H9 (cell line): ENCODE measurements around the gene SPN. TPM values are rescaled to one million over a fixed set of nuclear protein-coding genes. Genes with fewer than 3 reads are reported as not detected.

ENCODE experiments used
- DNase-seq: peaks from one replicate; pipeline ENCODE4 v3.0.0-alpha.2; 2017
- H2AFZ ChIP-seq: one replicate; pipeline ENCODE4 v1.6.1; 2013; ENCODE audit warnings: mild to moderate bottlenecking, low read length, control low read depth, moderate library complexity
- H2AK5ac ChIP-seq: 2 replicates; pipeline ENCODE4 v1.6.1; 2013; ENCODE audit warnings: low read length, control low read depth, mixed read lengths; ENCODE audit not compliant: insufficient read length
- H2BK120ac ChIP-seq: one replicate; pipeline ENCODE4 v1.6.1; 2013; ENCODE audit warnings: low read depth, mild to moderate bottlenecking, low read length, control low read depth, inconsistent platforms; ENCODE audit not compliant: poor library complexity, severe bottlenecking
- H2BK12ac ChIP-seq: 2 replicates; pipeline ENCODE4 v1.6.1; 2013; ENCODE audit warnings: low read length, control low read depth, mixed read lengths, low read depth; ENCODE audit not compliant: insufficient read length
- H2BK15ac ChIP-seq: 2 replicates; pipeline ENCODE4 v1.6.1; 2013; ENCODE audit warnings: low read depth, low read length, control low read depth
- H2BK20ac ChIP-seq: one replicate; pipeline ENCODE4 v1.6.1; 2013; ENCODE audit warnings: low read depth, mild to moderate bottlenecking, low read length, control low read depth, inconsistent platforms; ENCODE audit not compliant: poor library complexity, severe bottlenecking
- H2BK5ac ChIP-seq: 2 replicates; pipeline ENCODE4 v1.6.1; 2013; ENCODE audit warnings: low read length, control low read depth, mixed read lengths; ENCODE audit not compliant: insufficient read length
- H3K14ac ChIP-seq: 2 replicates; pipeline ENCODE4 v1.6.1; 2013; ENCODE audit warnings: low read length, control low read depth; ENCODE audit not compliant: insufficient read depth
- H3K18ac ChIP-seq: 2 replicates; pipeline ENCODE4 v1.6.1; 2013; ENCODE audit warnings: low read depth, mild to moderate bottlenecking, mixed read lengths, low read length, control low read depth; ENCODE audit not compliant: insufficient read length
- H3K23ac ChIP-seq: 2 replicates; pipeline ENCODE4 v1.6.1; 2013; ENCODE audit warnings: low read length, control low read depth, mixed read lengths, low read depth; ENCODE audit not compliant: insufficient read length
- H3K23me2 ChIP-seq: 2 replicates; pipeline ENCODE4 v1.6.1; 2013; ENCODE audit warnings: low read depth, mild to moderate bottlenecking, mixed read lengths, low read length, control low read depth; ENCODE audit not compliant: insufficient read length, poor library complexity, severe bottlenecking
- H3K27ac ChIP-seq: 2 replicates; pipeline ENCODE4 v1.5.1; 2013; ENCODE audit warnings: low read length, control low read depth, mixed read lengths, low read depth; ENCODE audit not compliant: insufficient read length
- H3K27me3 ChIP-seq: 2 replicates; pipeline ENCODE4 v1.6.1; 2013; ENCODE audit warnings: low read length, control low read depth, inconsistent platforms; ENCODE audit not compliant: insufficient read depth
- H3K4ac ChIP-seq: 2 replicates; pipeline ENCODE4 v1.6.1; 2013; ENCODE audit warnings: low read depth, mild to moderate bottlenecking, control low read depth, inconsistent platforms, low read length, moderate library complexity
- H3K4me1 ChIP-seq: 2 replicates; pipeline ENCODE4 v1.6.1; 2013; ENCODE audit warnings: low read length, control low read depth, inconsistent platforms; ENCODE audit not compliant: insufficient read depth
- H3K4me2 ChIP-seq: 2 replicates; pipeline ENCODE4 v1.6.1; 2013; ENCODE audit warnings: low read length, control low read depth, mixed read lengths; ENCODE audit not compliant: insufficient read length, insufficient read depth
- H3K56ac ChIP-seq: 2 replicates; pipeline ENCODE4 v1.6.1; 2013; ENCODE audit warnings: low read depth, mild to moderate bottlenecking, mixed read lengths, low read length, control low read depth; ENCODE audit not compliant: insufficient read length
- H3K79me1 ChIP-seq: 2 replicates; pipeline ENCODE4 v1.6.1; 2013; ENCODE audit warnings: low read depth, mild to moderate bottlenecking, moderate library complexity, low read length, control low read depth, inconsistent platforms; ENCODE audit not compliant: insufficient read depth, poor library complexity, severe bottlenecking
- H3K79me2 ChIP-seq: 2 replicates; pipeline ENCODE4 v1.6.1; 2013; ENCODE audit warnings: low read length, control low read depth, inconsistent platforms; ENCODE audit not compliant: insufficient read depth
- H3K9ac ChIP-seq: 2 replicates; pipeline ENCODE4 v1.6.1; 2013; ENCODE audit warnings: low read length, control low read depth, mixed read lengths; ENCODE audit not compliant: insufficient read length; ENCODE audit errors: extremely low read depth
- H3K9me3 ChIP-seq: one replicate; pipeline ENCODE4 v1.6.1; 2013; ENCODE audit warnings: low read depth, low read length, inconsistent platforms; ENCODE audit not compliant: control insufficient read depth
- H3T11ph ChIP-seq: one replicate; pipeline ENCODE4 v1.6.1; 2013; ENCODE audit warnings: mild to moderate bottlenecking, low read length, control low read depth, inconsistent platforms
- H4K20me1 ChIP-seq: one replicate; pipeline ENCODE4 v1.6.1; 2013; ENCODE audit not compliant: control insufficient read depth, insufficient read length, insufficient read depth
- H4K5ac ChIP-seq: 2 replicates; pipeline ENCODE4 v1.6.1; 2013; ENCODE audit warnings: low read depth, mild to moderate bottlenecking, mixed read lengths, low read length, control low read depth; ENCODE audit not compliant: insufficient read length
- H4K8ac ChIP-seq: replicated peaks from 2 replicates; pipeline ENCODE4 v1.6.1; 2013; ENCODE audit warnings: low read length, control low read depth, mixed read lengths, low read depth; ENCODE audit not compliant: insufficient read length
- H4K91ac ChIP-seq: 2 replicates; pipeline ENCODE4 v1.6.1; 2013; ENCODE audit warnings: low read depth, mild to moderate bottlenecking, moderate library complexity, mixed read lengths, low read length, control low read depth; ENCODE audit not compliant: insufficient read length
- H3K27ac Mint-ChIP-seq, 3 experiments: 2 replicates in 2 of 3; 3 replicates in 1 of 3; pipeline ENCODE4 v1.8.0; 2020 to 2021; ENCODE audit warnings: mixed read lengths in 3 of 3, mild to moderate bottlenecking in 1 of 3, moderate library complexity in 1 of 3
- H3K27me3 Mint-ChIP-seq: 2 replicates; pipeline ENCODE4 v1.8.0; 2021; ENCODE audit warnings: low read depth, mild to moderate bottlenecking, moderate library complexity, mixed read lengths
- H3K36me3 Mint-ChIP-seq, 3 experiments: 2 replicates in 2 of 3; 3 replicates in 1 of 3; pipeline ENCODE4 v1.8.0; 2020 to 2021; ENCODE audit warnings: low read depth in 3 of 3, mixed read lengths in 3 of 3; ENCODE audit not compliant: insufficient read depth in 1 of 3
- H3K4me1 Mint-ChIP-seq, 2 experiments: 2 replicates each; pipeline ENCODE4 v1.8.0; 2020; ENCODE audit warnings: mixed read lengths in 2 of 2
- H3K4me3 Mint-ChIP-seq, 2 experiments: 2 replicates in 1 of 2; 3 replicates in 1 of 2; pipeline ENCODE4 v1.8.0; 2020 to 2021; ENCODE audit warnings: mild to moderate bottlenecking in 2 of 2, mixed read lengths in 2 of 2, moderate library complexity in 1 of 2
- H3K9me3 Mint-ChIP-seq, 2 experiments: 2 replicates in 1 of 2; 3 replicates in 1 of 2; pipeline ENCODE4 v1.8.0; 2020; ENCODE audit warnings: mild to moderate bottlenecking in 2 of 2, mixed read lengths in 2 of 2, moderate library complexity in 1 of 2
- CTCF ChIP-seq: fragments of 200-600 bp; sonication (generic); conservative IDR thresholded peaks from 3 replicates; pipeline ENCODE4 v1.8.0; 2021; ENCODE audit warnings: antibody characterized with exemption, mild to moderate bottlenecking
- WGBS: extraction: QIAGEN DNeasy Blood & Tissue Kit; methylation state at CpG from one replicate; pipeline ENCODE4 v1.1.7; 2013; ENCODE audit warnings: missing lambda C conversion rate, low lambda C conversion rate, mixed read lengths; ENCODE audit not compliant: insufficient read length; ENCODE audit errors: extremely low coverage; 5-methylcytosine and 5-hydroxymethylcytosine counted together
- total RNA-seq: library from RNA; stranded (reverse); gene quantifications from 2 replicates; pipeline ENCODE4 v1.2.1, GENCODE V29; 2021

Gene SPN
- total RNA-seq, 1 experiment from 2014 or later, result 0.77 TPM

GRCh38 chr16:29686740-29687332 lies 23.8 kb downstream of the SPN start:
- Histone ChIP-seq H3K14ac (no peak overlapping the region; the same call in 1 of the 2 replicates), H4K91ac (no peak overlapping the region), H3K9ac (no peak overlapping the region), H3K27ac (no peak overlapping the region), H3K27me3 (no peaks in the 10 kb centered on the region), H3K23me2 (no peaks in the 10 kb centered on the region), H2BK20ac (no peak overlapping the region), H4K20me1 (no peaks in the 10 kb centered on the region), H3K18ac (no peak overlapping the region), H3K4me2 (no peak overlapping the region), H2BK15ac (no peak overlapping the region), H2BK12ac (no peak overlapping the region), H3T11ph (no peak overlapping the region), H3K23ac (no peak overlapping the region), H3K9me3 (no peaks in the 10 kb centered on the region), H4K8ac (no peak overlapping the region), H2BK120ac (no peak overlapping the region), H2AK5ac (no peak overlapping the region), H3K4me1 (peaks cover 5% of the 10 kb centered on the region; the same call in 1 of the 2 replicates), H3K4ac (no peak overlapping the region), H2BK5ac (no peak overlapping the region), H2AFZ (no peak overlapping the region), H4K5ac (no peak overlapping the region), H3K79me2 (no peaks in the 10 kb centered on the region; the same call in 1 of the 2 replicates), H3K79me1 (peaks cover 8% of the 10 kb centered on the region), H3K56ac (no peak overlapping the region)
- WGBS, result no CpG with 5 or more reads among the region's 9 CpGs
- Mint-ChIP-seq H3K27ac (peak overlapping the region in 2 of 3 experiments; percentile 11 to 57; a peak in 6 of 7 replicates), H3K9me3 (no peaks in the 10 kb centered on the region; a peak in 3 of 5 replicates), H3K36me3 (peaks cover 24 to 67% (median 58%) of the 10 kb centered on the region in 3 experiments), H3K4me1 (peaks cover 25 to 27% of the 10 kb centered on the region in 2 experiments), H3K4me3 (peak overlapping the region in 1 of 2 experiments; percentile 1; a peak in 1 of 5 replicates), H3K27me3 (no peaks in the 10 kb centered on the region)
- no peak for DNase-seq
- no peak for TF ChIP-seq CTCF
